ENCODE data around the gene PTPRN2.

DNA sequence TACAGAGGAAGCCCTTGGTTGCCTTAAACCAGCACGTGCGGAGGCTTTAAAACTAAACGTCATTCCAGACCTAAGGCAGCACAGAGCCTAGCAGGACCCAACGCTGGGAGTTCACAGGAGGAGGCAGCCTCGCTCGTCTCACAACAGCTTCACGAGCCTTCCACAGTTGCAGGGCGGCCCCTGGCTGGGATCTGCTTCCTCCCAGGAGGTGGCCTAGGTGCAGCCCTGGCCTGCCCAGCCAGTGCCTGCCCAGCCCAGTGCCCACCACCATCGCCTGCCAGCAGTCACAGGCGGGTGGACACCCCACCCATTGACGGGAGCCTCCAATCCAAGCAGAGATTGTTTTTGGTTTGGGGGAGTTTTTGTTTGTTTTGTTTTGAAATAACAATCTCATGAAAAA, 96.5 kb downstream of the PTPRN2 start:
- TF ChIP-seq POLR2A (IDR thresholded peaks at IDR 0.05), result no peak
- TF ChIP-seq, protein P1, sequence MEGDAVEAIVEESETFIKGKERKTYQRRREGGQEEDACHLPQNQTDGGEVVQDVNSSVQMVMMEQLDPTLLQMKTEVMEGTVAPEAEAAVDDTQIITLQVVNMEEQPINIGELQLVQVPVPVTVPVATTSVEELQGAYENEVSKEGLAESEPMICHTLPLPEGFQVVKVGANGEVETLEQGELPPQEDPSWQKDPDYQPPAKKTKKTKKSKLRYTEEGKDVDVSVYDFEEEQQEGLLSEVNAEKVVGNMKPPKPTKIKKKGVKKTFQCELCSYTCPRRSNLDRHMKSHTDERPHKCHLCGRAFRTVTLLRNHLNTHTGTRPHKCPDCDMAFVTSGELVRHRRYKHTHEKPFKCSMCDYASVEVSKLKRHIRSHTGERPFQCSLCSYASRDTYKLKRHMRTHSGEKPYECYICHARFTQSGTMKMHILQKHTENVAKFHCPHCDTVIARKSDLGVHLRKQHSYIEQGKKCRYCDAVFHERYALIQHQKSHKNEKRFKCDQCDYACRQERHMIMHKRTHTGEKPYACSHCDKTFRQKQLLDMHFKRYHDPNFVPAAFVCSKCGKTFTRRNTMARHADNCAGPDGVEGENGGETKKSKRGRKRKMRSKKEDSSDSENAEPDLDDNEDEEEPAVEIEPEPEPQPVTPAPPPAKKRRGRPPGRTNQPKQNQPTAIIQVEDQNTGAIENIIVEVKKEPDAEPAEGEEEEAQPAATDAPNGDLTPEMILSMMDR (IDR thresholded peaks at IDR 0.05), result no peak
